HepG2 (cell line): ENCODE results near the gene SNAPIN. TPM values are rescaled to one million over a fixed set of nuclear protein-coding genes. Genes with fewer than 3 reads are reported as not detected.
A peak's percentile ranks its signal among the peaks of the same experiment; 100 is the strongest.

Source experiments
- AGO2 ChIP-seq: fragments of 200-400 bp; formaldehyde crosslinking; optimal IDR thresholded peaks from 2 replicates; pipeline ENCODE3; 2017; ENCODE audit warnings: mild to moderate bottlenecking, low read depth, low read length, moderate library complexity
- AHDC1 ChIP-seq: sonication (generic); formaldehyde crosslinking; IDR thresholded peaks from 2 replicates; pipeline ENCODE4 v1.5.1; 2020; ENCODE audit warnings: mild to moderate bottlenecking, missing genetic modification reagents, borderline replicate concordance
- HDAC1 ChIP-seq: sonication (generic); formaldehyde crosslinking; IDR thresholded peaks from 2 replicates; pipeline ENCODE4 v1.5.1; 2020; ENCODE audit warnings: mild to moderate bottlenecking, missing genetic modification reagents
- HDAC6 ChIP-seq: fragments of 200-600 bp; sonication (generic); IDR thresholded peaks from 2 replicates; pipeline ENCODE4 v1.7.0; 2017; ENCODE audit warnings: mild to moderate bottlenecking, antibody characterized with exemption, low read length, low read depth
- KAT7 ChIP-seq: IDR thresholded peaks from 2 replicates; pipeline ENCODE4 v1.6.1; 2018; ENCODE audit warnings: borderline replicate concordance, missing compliant biosample characterization
- NFE2L2 ChIP-seq: fragments of 150-350 bp; IDR thresholded peaks from 2 replicates; pipeline ENCODE4 v1.6.1; 2014; ENCODE audit warnings: low read length
- PATZ1 ChIP-seq: sonication (generic); formaldehyde crosslinking; IDR thresholded peaks from 2 replicates; pipeline ENCODE4 v1.4.0; 2020; ENCODE audit warnings: missing genetic modification reagents
- RXRB ChIP-seq: IDR thresholded peaks from 2 replicates; pipeline ENCODE4 v1.6.1; 2016; ENCODE audit warnings: borderline replicate concordance, missing genetic modification reagents, missing compliant biosample characterization
- SMAD3 ChIP-seq: sonication (generic); formaldehyde crosslinking; IDR thresholded peaks from 2 replicates; pipeline ENCODE4 v1.4.0; 2020; ENCODE audit warnings: missing genetic modification reagents
- THRA ChIP-seq: sonication (generic); formaldehyde crosslinking; IDR thresholded peaks from 2 replicates; pipeline ENCODE4 v1.4.0; 2020; ENCODE audit warnings: missing genetic modification reagents, borderline replicate concordance
- U2AF1 ChIP-seq: fragments of 200-400 bp; formaldehyde crosslinking; optimal IDR thresholded peaks from 2 replicates; pipeline ENCODE3; 2017; ENCODE audit warnings: mild to moderate bottlenecking, low read depth, low read length
- ZFP36L2 ChIP-seq: sonication (generic); formaldehyde crosslinking; IDR thresholded peaks from 2 replicates; pipeline ENCODE4 v1.4.0; 2020; ENCODE audit warnings: missing genetic modification reagents
- ZNF280B ChIP-seq: sonication (generic); formaldehyde crosslinking; IDR thresholded peaks from 2 replicates; pipeline ENCODE4 v1.5.0; 2020; ENCODE audit warnings: missing genetic modification reagents, mild to moderate bottlenecking, borderline replicate concordance
- ZNF335 ChIP-seq: sonication (generic); formaldehyde crosslinking; IDR thresholded peaks from 2 replicates; pipeline ENCODE4 v1.4.0; 2020; ENCODE audit warnings: missing genetic modification reagents
- ZNF382 ChIP-seq: sonication (generic); formaldehyde crosslinking; IDR thresholded peaks from 2 replicates; pipeline ENCODE4 v1.5.0; 2020; ENCODE audit warnings: missing genetic modification reagents, mild to moderate bottlenecking, borderline replicate concordance
- ZNF562 ChIP-seq: sonication (generic); formaldehyde crosslinking; IDR thresholded peaks from 2 replicates; pipeline ENCODE4 v1.8.0; 2022; ENCODE audit warnings: missing genetic modification reagents, borderline replicate concordance
- ZNF577 ChIP-seq: sonication (generic); formaldehyde crosslinking; IDR thresholded peaks from 2 replicates; pipeline ENCODE4 v1.4.0; 2020; ENCODE audit warnings: mild to moderate bottlenecking, low read depth, missing genetic modification reagents, borderline replicate concordance
- ZNF703 ChIP-seq: sonication (generic); formaldehyde crosslinking; IDR thresholded peaks from 2 replicates; pipeline ENCODE4 v1.5.1; 2020; ENCODE audit warnings: missing genetic modification reagents, mild to moderate bottlenecking, moderate library complexity, borderline replicate concordance
- polyA plus RNA-seq, 8 experiments: library from polyadenylated mRNA; depleted of rRNA in 3 of 8; stranded (reverse) in 7 of 8; unstranded in 1 of 8; fragments of >200 nt; fragmentation: Illumina TruSeq in 4 of 8; extraction: Trizol in 4 of 8; gene quantifications; 2 replicates each; pipeline versions ENCODE4 v1.2.1 to v1.2.3, GENCODE V29; 2011 to 2016; ENCODE audit warnings: low read depth in 4 of 8, missing spikeins in 1 of 8, mixed read lengths in 1 of 8; ENCODE audit not compliant: insufficient read depth in 1 of 8
- total RNA-seq, 5 experiments: library from RNA; depleted of rRNA; stranded (reverse); fragments of >200 nt; fragmentation: Illumina TruSeq; extraction: Trizol; gene quantifications; 2 replicates each; pipeline ENCODE4 v1.2.3, GENCODE V29; 2016; ENCODE audit warnings: low read depth in 1 of 5

The SNAPIN gene
- total and polyA plus RNA-seq, 2 of the 13 experiments (the other 11 are each of a cell fraction or from before 2014, with no cell fraction given): 23.9 to 25.7 TPM

- TF ChIP-seq AHDC1 (CRISPR knock-in tag) (peak; percentile 28; the same call in 1 of the 2 replicates), ZFP36L2 (CRISPR knock-in tag) (no peak), AGO2 (no peak), ZNF703 (CRISPR knock-in tag) (no peak), ZNF577 (CRISPR knock-in tag) (no peak), RXRB (no peak), U2AF1 (no peak), ZNF562 (CRISPR knock-in tag) (no peak), PATZ1 (no peak), ZNF280B (CRISPR knock-in tag) (no peak), NFE2L2 (no peak), SMAD3 (CRISPR knock-in tag) (no peak), KAT7 (CRISPR knock-in tag) (no peak), THRA (CRISPR knock-in tag) (no peak), ZNF335 (CRISPR knock-in tag) (no peak), HDAC1 (0 out of 2 replicates have a peak, but pooled peaks have one; percentile 25), ZNF382 (CRISPR knock-in tag) (no peak), HDAC6 (no peak)
Observed at GRCh38 chr1:153631047-153632022, 27.2 kb upstream of the SNAPIN start (continued).
